Bronchus fibroblast of lung (primary cell): ENCODE results near the gene HAUS8. TPM values are rescaled to one million over a fixed set of nuclear protein-coding genes. Genes with fewer than 3 reads are reported as not detected.

Source experiments
- total RNA-seq: library from RNA; depleted of rRNA; stranded (reverse); fragments of >200 nt; gene quantifications from 2 replicates; pipeline ENCODE4 v1.2.3, GENCODE V29; 2015

HAUS8 gene, protein sequence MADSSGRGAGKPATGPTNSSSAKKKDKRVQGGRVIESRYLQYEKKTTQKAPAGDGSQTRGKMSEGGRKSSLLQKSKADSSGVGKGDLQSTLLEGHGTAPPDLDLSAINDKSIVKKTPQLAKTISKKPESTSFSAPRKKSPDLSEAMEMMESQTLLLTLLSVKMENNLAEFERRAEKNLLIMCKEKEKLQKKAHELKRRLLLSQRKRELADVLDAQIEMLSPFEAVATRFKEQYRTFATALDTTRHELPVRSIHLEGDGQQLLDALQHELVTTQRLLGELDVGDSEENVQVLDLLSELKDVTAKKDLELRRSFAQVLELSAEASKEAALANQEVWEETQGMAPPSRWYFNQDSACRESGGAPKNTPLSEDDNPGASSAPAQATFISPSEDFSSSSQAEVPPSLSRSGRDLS
- total RNA-seq = 11.9 and 12.4 TPM in 2 replicates

DNA sequence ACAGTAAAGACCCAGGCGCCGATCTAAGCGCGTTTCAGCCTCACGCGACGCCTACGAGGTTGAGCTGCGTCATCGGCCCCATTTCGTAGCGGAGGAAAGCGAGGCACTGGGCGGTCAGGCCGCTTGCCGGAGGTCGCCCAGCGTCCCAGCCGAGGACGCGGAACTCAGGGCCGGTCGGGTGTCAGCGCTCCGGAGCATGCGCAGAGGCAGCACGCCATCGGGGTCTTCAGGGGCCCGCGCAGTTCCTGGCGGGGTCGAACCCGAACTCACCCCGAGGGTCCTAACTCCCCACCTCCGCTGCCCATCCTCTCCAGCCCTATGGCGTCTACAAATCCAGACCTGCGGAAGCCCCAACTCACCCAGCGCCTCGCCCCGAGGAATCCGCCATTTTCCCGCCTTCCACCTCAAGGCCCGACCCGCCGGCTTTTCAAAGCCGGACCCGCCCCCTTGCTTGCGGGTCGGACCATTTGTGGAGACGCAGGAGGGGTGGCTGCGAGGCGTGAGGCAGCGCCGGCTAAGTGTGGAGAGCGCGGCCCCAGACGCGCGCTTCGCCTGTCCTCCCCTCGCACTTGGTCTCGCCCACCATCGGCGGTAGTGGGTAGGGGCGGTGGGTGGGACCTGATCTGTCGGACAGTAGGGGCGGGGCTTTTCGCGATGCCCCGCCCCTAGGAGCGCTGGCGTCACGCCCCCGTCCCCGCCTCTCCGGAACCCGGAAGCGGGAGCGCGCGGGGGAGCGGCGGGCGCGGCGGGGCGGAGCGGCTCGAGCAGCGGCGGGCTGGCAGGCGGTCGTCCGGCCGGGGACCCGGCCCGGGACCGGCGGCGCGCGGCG is at the start of gene HAUS8, which contains the start of gene MYO9B:
HAUS8 (minus strand) TSS at position 418 of the 829 bp plus-strand sequence; CDS start at position 388, 30 bp downstream.
MYO9B (plus strand) TSS at position 743 of the 829 bp plus-strand sequence. CDS start 25,941 bp downstream, outside the sequence.

DNA sequence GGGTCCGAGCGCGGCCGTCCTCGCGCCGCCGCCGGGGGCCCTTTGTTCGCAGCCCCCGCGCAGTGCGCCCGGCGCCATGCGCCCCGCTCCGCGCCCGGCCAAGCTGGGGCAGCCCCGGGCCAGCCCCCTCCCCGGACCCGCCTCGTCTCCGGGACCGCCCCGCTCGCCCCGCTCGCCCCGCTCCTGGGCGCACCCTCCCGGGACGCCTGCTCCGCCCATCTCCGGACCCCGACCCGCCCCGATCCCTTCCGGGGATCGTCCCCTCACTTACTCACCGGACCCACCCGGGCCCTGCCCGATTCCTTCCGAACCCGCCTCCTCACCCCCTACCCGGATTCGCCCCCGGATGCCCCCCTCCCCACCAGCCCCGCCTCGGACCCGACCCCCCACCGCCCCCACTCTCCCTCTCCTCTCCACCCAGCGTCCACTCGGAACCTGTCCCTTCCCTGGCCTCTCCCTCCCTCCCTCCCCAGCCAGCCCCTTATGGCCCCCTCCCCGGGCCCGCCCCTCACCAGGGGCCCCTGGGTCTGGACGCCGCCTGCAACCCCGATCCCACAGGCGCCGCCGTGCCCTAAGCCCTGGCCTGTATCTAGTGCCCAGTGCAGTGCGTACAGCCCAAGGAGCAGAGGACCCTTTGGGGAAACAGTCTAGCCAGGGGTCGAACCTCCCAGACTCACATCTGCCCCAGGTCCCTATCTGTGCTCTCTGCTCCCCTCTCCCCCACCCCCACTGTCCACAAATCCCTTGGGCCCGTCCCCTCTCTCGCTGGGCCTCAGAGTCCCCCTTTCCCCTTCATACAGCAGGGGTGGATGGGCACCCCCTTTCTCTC is 48.3 kb downstream of the HAUS8 start, which contains the start of gene CPAMD8:
CPAMD8 (minus strand) TSS at position 105 of the 829 bp plus-strand sequence. CDS start 168 bp downstream, outside the sequence.

Other genes with a start within 250 kb of the HAUS8 start
- gene SIN3B, start 246.1 kb downstream of the HAUS8 start, total RNA-seq = 13.5 and 16.0 TPM in 2 replicates
- not detected in 2 replicates for gene F2RL3, start 186.5 kb downstream of the HAUS8 start, total RNA-seq
- 0.45 and 0.50 TPM in 2 replicates for gene CPAMD8, start 48.6 kb downstream of the HAUS8 start, total RNA-seq
- 48.4 and 52.9 TPM in 2 replicates for gene MYO9B, start 325 bp upstream of the HAUS8 start, total RNA-seq
- gene USE1, start 139.9 kb upstream of the HAUS8 start, total RNA-seq = 21.0 and 28.1 TPM in 2 replicates
- gene OCEL1, start 150.8 kb upstream of the HAUS8 start, total RNA-seq = 4.7 and 5.1 TPM in 2 replicates
- gene NR2F6, start 170.5 kb upstream of the HAUS8 start, total RNA-seq = 58.7 and 66.7 TPM in 2 replicates
- not detected in 2 replicates for gene USHBP1, start 189.3 kb upstream of the HAUS8 start, total RNA-seq
- 114 and 121 TPM in 2 replicates for gene BABAM1, start 192.0 kb upstream of the HAUS8 start, total RNA-seq
- gene ANKLE1, start 206.4 kb upstream of the HAUS8 start, total RNA-seq = 1.5 TPM in 2 replicates
- gene ABHD8, start 228.0 kb upstream of the HAUS8 start, total RNA-seq = 16.5 and 18.3 TPM in 2 replicates
- 94.0 and 119 TPM in 2 replicates for gene MRPL34, start 230.4 kb upstream of the HAUS8 start, total RNA-seq
- gene DDA1, start 234.1 kb upstream of the HAUS8 start, total RNA-seq = 30.3 and 41.0 TPM in 2 replicates